RWPE2 (cell line): ENCODE data around the gene F7.

Experiments
- ATAC-seq: fragments of 200-7000 bp; cut with Tn5 transposase; 3 replicates; pipeline ENCODE4 v1.9.1; 2021; ENCODE audit warnings: low read depth
- DNase-seq: peaks from one replicate; pipeline ENCODE4 v3.0.0-alpha.2; 2020; ENCODE audit warnings: low spot score
- H3K27ac ChIP-seq: fragments of 450-650 bp; 2 replicates; pipeline ENCODE4 v1.5.1; 2017; ENCODE audit warnings: mild to moderate bottlenecking; ENCODE audit not compliant: poor library complexity, severe bottlenecking
- H3K27me3 ChIP-seq: fragments of 250-450 bp; sonication (Bioruptor Pico); 2 replicates; pipeline ENCODE4 v1.5.1; 2021; ENCODE audit warnings: mild to moderate bottlenecking, moderate library complexity; ENCODE audit not compliant: insufficient read depth, poor library complexity, severe bottlenecking
- H3K36me3 ChIP-seq: fragments of 250-450 bp; sonication (Bioruptor Pico); 2 replicates; pipeline ENCODE4 v1.5.1; 2020; ENCODE audit warnings: low read depth, mild to moderate bottlenecking, moderate library complexity
- H3K4me1 ChIP-seq: fragments of 250-450 bp; sonication (Bioruptor Pico); 2 replicates; pipeline ENCODE4 v1.5.1; 2021; ENCODE audit warnings: mild to moderate bottlenecking, moderate library complexity; ENCODE audit not compliant: insufficient read depth, poor library complexity, severe bottlenecking
- H3K4me3 ChIP-seq: fragments of 250-450 bp; sonication (Bioruptor Pico); 2 replicates; pipeline ENCODE4 v1.5.1; 2021; ENCODE audit warnings: mild to moderate bottlenecking, moderate library complexity; ENCODE audit not compliant: severe bottlenecking
- H3K9me3 ChIP-seq: fragments of 250-450 bp; sonication (Bioruptor Pico); 2 replicates; pipeline ENCODE4 v1.5.1; 2021; ENCODE audit warnings: mild to moderate bottlenecking, moderate library complexity; ENCODE audit not compliant: severe bottlenecking
- TF ChIP-seq, protein P1 (sequence below): fragments of 450-650 bp; IDR thresholded peaks from one replicate; pipeline ENCODE4 v1.5.1; 2017; ENCODE audit warnings: mild to moderate bottlenecking, moderate library complexity; ENCODE audit not compliant: poor library complexity, severe bottlenecking

The F7 gene

DNA sequence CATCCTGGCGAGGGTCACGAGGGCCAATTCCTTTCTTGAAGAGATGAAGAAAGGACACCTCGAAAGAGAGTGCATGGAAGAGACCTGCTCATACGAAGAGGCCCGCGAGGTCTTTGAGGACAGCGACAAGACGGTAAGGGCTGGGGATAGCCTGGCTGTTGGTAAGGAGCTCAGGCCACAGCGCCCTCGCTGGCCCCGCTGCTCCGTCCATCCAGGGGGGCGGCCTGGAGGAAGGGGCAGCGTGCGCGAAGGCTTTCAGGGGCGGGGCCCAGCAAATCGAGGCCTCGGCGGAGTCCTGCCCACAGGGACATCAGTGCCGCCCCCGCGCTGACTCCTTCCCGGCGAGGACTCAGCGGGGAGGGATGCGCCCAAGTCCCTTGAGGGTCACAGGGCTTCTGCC lies 23.9 kb downstream of the F7 start:
- peaks cover 15% of the 10 kb centered on the region for H3K27me3 ChIP-seq

GRCh38 chr13:113129921-113130750 lies 24.5 kb downstream of the F7 start:
- ATAC-seq (0 out of 3 replicates have a peak, but pooled peaks have one; percentile 25), DNase-seq (no peak)

More for the DNA sequence above, 23.9 kb downstream of the F7 start:
- H3K27ac ChIP-seq, result no peak overlapping the region
- DNase-seq, result no peak
- ATAC-seq, result no peak
- peaks cover 1% of the 10 kb centered on the region for H3K9me3 ChIP-seq
- H3K36me3 ChIP-seq, result no peaks in the 10 kb centered on the region
- TF ChIP-seq, protein P1, sequence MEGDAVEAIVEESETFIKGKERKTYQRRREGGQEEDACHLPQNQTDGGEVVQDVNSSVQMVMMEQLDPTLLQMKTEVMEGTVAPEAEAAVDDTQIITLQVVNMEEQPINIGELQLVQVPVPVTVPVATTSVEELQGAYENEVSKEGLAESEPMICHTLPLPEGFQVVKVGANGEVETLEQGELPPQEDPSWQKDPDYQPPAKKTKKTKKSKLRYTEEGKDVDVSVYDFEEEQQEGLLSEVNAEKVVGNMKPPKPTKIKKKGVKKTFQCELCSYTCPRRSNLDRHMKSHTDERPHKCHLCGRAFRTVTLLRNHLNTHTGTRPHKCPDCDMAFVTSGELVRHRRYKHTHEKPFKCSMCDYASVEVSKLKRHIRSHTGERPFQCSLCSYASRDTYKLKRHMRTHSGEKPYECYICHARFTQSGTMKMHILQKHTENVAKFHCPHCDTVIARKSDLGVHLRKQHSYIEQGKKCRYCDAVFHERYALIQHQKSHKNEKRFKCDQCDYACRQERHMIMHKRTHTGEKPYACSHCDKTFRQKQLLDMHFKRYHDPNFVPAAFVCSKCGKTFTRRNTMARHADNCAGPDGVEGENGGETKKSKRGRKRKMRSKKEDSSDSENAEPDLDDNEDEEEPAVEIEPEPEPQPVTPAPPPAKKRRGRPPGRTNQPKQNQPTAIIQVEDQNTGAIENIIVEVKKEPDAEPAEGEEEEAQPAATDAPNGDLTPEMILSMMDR, result no peak
- H3K4me3 ChIP-seq, result no peak overlapping the region
- no peaks in the 10 kb centered on the region for H3K4me1 ChIP-seq

DNA sequence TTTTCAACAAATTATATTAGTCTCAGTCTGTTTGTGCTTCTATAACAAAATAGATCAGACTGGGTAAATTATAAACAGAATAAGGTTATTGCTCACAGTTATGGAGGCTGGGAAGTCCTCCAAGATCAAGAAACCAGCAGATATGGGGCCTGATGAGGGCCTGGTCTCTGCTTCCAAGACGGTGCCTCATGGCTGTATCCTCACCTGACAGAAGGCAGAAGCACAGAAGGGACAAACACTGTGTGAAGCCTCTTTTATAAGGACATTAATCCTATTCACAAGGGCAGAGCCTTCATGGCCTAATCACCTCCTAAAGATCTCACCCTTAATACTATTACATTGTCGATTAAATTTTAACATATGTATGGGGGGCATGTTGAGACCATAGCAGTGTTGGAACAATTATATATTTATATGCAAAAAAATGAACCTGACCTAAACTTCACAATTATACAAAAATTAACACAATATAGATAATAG lies 29.7 kb downstream of the F7 start:
- DNase-seq (no peak), ATAC-seq (no peak)
- TF ChIP-seq, protein P1, result no peak
- no peak overlapping the region for H3K27ac ChIP-seq
- H3K36me3 ChIP-seq, result no peaks in the 10 kb centered on the region
- H3K4me1 ChIP-seq, result no peaks in the 10 kb centered on the region
- peaks cover 1% of the 10 kb centered on the region for H3K9me3 ChIP-seq
- H3K27me3 ChIP-seq, result peaks cover 15% of the 10 kb centered on the region
- no peak overlapping the region for H3K4me3 ChIP-seq

More at GRCh38 chr13:113129921-113130750, 24.5 kb downstream of the F7 start:
- Histone ChIP-seq H3K36me3 (no peaks in the 10 kb centered on the region), H3K27ac (no peak overlapping the region), H3K27me3 (peaks cover 15% of the 10 kb centered on the region), H3K4me1 (no peaks in the 10 kb centered on the region), H3K9me3 (peaks cover 1% of the 10 kb centered on the region), H3K4me3 (peak overlapping the region; percentile 11)
- TF ChIP-seq, protein P1, result no peak

- H3K4me1 ChIP-seq, result no peaks in the 10 kb centered on the region
- H3K9me3 ChIP-seq, result no peaks in the 10 kb centered on the region
- no peak overlapping the region for H3K27ac ChIP-seq
- H3K4me3 ChIP-seq, result no peak overlapping the region
- no peaks in the 10 kb centered on the region for H3K36me3 ChIP-seq
- ATAC-seq (no peak), DNase-seq (no peak)
- TF ChIP-seq, protein P1, result no peak
- peaks cover 4% of the 10 kb centered on the region for H3K27me3 ChIP-seq
Measured at GRCh38 chr13:113137691-113138298, 32.2 kb downstream of the F7 start.
